HUES64 (cell line): ENCODE data around the gene TLN1.

Source experiments
- H3K27ac ChIP-seq: 2 replicates; pipeline ENCODE4 v1.7.0; 2013; ENCODE audit warnings: low read depth, low read length, inconsistent platforms
- H3K27me3 ChIP-seq: 2 replicates; pipeline ENCODE4 v1.6.1; 2013; ENCODE audit warnings: mild to moderate bottlenecking, low read length; ENCODE audit not compliant: insufficient read depth
- H3K36me3 ChIP-seq: 2 replicates; pipeline ENCODE4 v1.6.1; 2013; ENCODE audit warnings: mild to moderate bottlenecking, low read length; ENCODE audit not compliant: insufficient read depth
- H3K4me1 ChIP-seq: 2 replicates; pipeline ENCODE4 v1.6.1; 2013; ENCODE audit warnings: mild to moderate bottlenecking, low read length, moderate library complexity; ENCODE audit not compliant: insufficient read depth
- H3K4me3 ChIP-seq: 2 replicates; pipeline ENCODE4 v1.5.1; 2013; ENCODE audit warnings: mild to moderate bottlenecking, low read length, moderate library complexity
- H3K9ac ChIP-seq: 2 replicates; pipeline ENCODE4 v1.6.1; 2013; ENCODE audit warnings: mild to moderate bottlenecking, low read depth, low read length
- H3K9me3 ChIP-seq: 2 replicates; pipeline ENCODE4 v1.6.1; 2013; ENCODE audit warnings: low read depth, low read length; ENCODE audit not compliant: insufficient read depth
- whole genome bisulfite sequencing: fragments of 150-250, 120-280 bp; methylation state at CpG from one replicate; pipeline ENCODE4 v1.1.7; 2013; ENCODE audit warnings: missing lambda C conversion rate; 5-methylcytosine and 5-hydroxymethylcytosine counted together

The TLN1 gene

DNA sequence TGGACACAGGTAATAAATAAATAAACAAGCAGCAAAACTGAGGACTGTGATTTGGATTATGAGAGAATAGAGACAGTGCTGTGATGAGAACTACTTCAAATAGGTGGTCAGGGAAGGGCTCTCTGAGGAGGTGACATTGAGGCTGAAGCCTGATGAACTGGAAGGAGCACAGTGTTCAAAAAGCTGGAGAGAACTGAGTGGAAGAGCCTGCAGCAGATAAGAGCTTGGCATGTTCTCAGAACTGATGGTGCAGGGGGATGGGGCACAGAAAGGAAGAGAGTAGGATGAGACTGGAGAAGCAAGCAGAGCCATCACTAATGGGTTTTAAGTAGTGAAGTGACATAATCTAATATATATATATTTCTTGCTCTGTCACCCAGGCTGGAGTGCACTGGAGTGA, 31.1 kb downstream of the TLN1 start:
- Histone ChIP-seq H3K27me3 (no peaks in the 10 kb centered on the region), H3K27ac (no peak overlapping the region), H3K4me1 (no peaks in the 10 kb centered on the region), H3K9me3 (no peaks in the 10 kb centered on the region), H3K4me3 (no peak overlapping the region), H3K36me3 (peaks cover 95% of the 10 kb centered on the region), H3K9ac (no peak overlapping the region)

DNA sequence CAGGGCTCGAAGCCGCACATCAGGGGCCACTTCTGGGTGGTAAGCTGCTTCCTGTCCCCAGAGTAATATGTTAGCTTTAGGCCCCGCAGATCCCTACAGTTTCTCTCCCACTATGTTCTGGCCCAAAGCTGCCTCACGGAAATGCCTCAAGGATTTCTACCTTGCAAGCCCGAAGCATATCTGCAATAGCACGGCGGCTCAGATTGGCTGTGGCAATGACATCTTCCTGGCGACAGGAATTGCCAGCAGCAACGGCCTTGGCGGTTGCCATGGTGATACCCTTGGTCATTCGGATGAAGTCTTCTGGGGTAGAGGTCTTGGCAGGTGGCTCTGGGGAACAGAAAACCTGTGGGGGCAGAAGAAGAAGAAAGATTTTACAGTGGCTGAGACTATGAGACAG, 32.0 kb downstream of the TLN1 start:
- Histone ChIP-seq H3K27me3 (no peaks in the 10 kb centered on the region), H3K27ac (no peak overlapping the region), H3K4me1 (no peaks in the 10 kb centered on the region), H3K9ac (no peak overlapping the region), H3K4me3 (no peak overlapping the region), H3K9me3 (no peaks in the 10 kb centered on the region), H3K36me3 (peaks cover 90% of the 10 kb centered on the region)
- WGBS: 93% methylated on average over 11 of the region's 11 CpGs

DNA sequence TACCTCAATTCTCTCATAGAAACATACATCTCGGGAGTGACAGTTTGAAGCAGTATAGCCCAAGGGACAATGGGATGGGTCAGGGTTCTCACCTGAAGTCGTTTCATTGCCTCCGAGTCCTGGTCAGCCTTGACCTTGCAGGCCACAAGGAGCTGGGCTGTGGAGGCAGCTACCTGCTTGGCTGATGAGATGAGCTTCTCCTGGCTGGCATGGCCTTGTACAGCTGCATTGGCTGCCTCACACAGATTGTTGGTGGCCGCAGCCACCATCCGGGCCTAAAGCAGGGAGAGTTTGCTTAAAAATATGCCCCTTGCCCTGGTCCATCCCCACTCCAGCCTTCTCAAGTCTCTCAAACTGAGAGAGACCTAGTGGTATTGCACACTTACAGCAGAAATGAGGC, 33.8 kb downstream of the TLN1 start:
- H3K9me3 ChIP-seq: no peaks in the 10 kb centered on the region
- H3K9ac ChIP-seq: no peak overlapping the region
- no peak overlapping the region for H3K4me3 ChIP-seq
- H3K27me3 ChIP-seq: no peaks in the 10 kb centered on the region
- H3K4me1 ChIP-seq: no peaks in the 10 kb centered on the region
- H3K36me3 ChIP-seq: peaks cover 72% of the 10 kb centered on the region
- WGBS: 95% methylated on average over 5 of the region's 5 CpGs
- no peak overlapping the region for H3K27ac ChIP-seq

DNA sequence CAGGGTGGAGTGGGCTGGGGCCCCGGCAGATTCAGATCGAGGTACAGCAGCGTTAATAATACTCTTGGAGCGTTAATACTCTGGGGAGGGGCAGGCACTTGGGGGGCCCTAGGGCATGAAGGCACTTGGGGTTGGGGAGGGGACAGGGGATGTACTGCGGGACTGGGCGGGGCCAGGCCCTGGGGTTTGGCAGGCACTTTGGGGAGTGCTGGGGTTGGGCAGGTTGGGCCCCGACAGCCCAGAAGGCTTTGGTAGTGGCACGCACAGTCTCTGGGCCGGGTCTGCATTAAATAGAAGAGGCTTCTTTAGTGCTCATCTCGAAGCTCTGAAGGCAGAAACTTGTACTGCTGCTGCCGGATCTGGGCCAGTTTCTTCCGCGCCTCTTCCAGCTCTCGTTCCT, 34.5 kb downstream of the TLN1 start:
- no peaks in the 10 kb centered on the region for H3K9me3 ChIP-seq
- no peak overlapping the region for H3K4me3 ChIP-seq
- H3K27me3 ChIP-seq: no peaks in the 10 kb centered on the region
- WGBS: 94% methylated on average over 14 of the region's 14 CpGs
- H3K27ac ChIP-seq: no peak overlapping the region
- H3K36me3 ChIP-seq: peaks cover 66% of the 10 kb centered on the region
- no peak overlapping the region for H3K9ac ChIP-seq
- no peaks in the 10 kb centered on the region for H3K4me1 ChIP-seq

DNA sequence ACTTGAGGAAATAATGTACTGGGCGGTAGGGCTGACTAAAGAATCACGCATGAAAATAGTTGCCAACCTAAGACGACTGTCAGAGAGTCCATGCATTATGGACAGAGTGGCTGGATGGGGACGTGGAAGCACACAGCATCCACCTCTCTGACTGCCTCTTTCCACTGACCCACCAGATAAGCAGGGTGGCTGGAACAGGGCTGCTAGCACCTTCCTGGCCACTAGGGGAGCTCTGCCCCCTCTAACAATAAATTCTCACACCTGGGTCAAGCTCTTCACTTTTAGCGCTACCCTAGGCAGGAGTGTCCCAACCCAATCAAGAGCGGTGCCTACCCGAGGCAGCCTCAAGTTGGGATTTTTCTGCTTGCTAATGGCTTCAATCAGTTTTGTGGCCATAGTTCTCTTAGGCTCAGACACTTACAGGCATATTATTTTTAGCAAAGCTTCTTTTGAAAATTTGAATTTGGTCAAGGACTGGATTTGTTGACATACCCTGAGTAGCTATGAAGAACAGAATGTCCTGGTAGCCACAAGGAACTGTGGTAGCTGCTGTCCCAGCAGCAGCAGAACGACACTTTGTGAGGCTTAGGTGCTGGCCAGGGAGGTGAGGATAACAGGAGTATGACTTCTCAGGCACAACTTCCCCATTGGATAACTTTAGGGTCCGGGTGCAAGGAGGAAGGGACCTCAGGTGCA, 35.3 kb downstream of the TLN1 start:
- H3K9ac ChIP-seq: no peak overlapping the region
- H3K4me3 ChIP-seq: no peak overlapping the region
- no peaks in the 10 kb centered on the region for H3K9me3 ChIP-seq
- no peaks in the 10 kb centered on the region for H3K27me3 ChIP-seq
- WGBS: 60% methylated on average over 9 of the region's 9 CpGs
- H3K27ac ChIP-seq: no peak overlapping the region
- H3K36me3 ChIP-seq: peaks cover 59% of the 10 kb centered on the region
- H3K4me1 ChIP-seq: no peaks in the 10 kb centered on the region

DNA sequence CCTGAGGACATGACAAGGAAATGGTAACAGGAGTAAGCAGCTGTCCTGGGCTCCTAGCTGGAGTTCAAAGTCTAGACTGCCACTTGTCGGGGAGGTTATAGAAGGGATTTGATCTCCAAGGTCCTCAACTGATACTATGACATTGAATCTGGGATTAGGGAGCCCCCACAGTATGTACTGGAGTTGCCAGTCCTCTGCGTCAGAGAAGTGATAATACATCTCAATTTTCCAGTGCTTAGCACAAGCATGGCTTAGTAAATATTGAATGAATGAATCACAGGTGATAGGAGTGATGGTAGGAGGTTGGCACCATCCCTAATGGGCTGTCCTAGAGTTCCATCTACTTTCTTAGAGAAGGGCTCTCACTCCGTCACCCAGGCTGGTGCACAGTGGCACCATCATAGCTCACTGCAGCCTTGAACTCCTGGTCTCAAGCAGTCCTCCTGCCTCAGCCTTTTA, 36.0 kb downstream of the TLN1 start:
- WGBS: 97% methylated on average over 3 of the region's 3 CpGs
- Histone ChIP-seq H3K4me1 (no peaks in the 10 kb centered on the region), H3K27me3 (no peaks in the 10 kb centered on the region), H3K9me3 (no peaks in the 10 kb centered on the region), H3K9ac (no peak overlapping the region), H3K36me3 (peaks cover 52% of the 10 kb centered on the region), H3K4me3 (no peak overlapping the region), H3K27ac (no peak overlapping the region)

DNA sequence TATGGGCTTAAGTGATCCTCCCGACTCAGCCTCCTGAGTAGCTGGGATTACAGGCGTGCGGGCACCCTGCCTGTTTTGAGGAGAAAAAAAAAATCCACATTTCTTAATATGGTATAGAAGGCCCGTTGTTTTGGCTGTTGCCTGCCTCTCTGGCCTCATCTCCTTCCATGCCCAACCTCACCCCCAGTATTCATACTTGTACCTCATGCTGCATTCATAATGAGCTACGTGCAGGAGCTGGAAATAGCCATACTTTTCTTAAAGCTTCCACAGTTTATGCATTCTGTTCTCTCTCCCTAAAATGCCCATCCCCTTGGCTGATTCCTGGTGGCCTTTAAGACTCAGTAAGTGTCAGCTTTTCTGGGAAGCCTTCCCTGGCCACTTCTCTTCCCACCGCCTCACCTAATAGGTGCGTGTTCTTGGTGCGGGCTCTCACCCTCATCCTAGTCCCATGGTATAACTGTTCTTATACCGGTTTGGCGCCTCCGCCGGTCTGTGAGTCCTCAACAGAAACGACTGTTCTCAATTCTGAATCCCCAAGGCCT, 40.2 kb downstream of the TLN1 start:
- no peak overlapping the region for H3K27ac ChIP-seq
- 68% methylated on average over 11 of the region's 13 CpGs for WGBS
- H3K9me3 ChIP-seq: no peaks in the 10 kb centered on the region
- H3K4me1 ChIP-seq: peaks cover 9% of the 10 kb centered on the region
- H3K9ac ChIP-seq: no peak overlapping the region
- H3K27me3 ChIP-seq: no peaks in the 10 kb centered on the region
- peak overlapping the region; percentile 77; the same call in 1 of the 2 replicates for H3K4me3 ChIP-seq
- H3K36me3 ChIP-seq: peaks cover 24% of the 10 kb centered on the region

DNA sequence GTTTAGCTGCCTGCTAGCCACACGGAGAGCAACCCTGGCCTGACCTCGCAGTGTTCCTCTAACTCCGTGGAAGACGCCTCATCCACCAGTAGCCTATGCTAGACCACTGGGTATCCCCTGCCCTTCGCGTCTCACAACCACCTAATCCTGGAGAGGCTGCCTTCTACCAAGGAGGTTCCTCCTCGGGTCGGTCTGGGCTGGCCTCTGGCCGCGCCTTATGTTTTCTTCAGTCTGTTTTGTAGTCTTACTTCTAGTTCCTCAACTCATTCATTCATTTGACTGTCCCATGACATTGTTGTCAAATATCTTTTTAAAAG, 40.7 kb downstream of the TLN1 start:
- no peaks in the 10 kb centered on the region for H3K9me3 ChIP-seq
- peak overlapping the region; percentile 77 for H3K4me3 ChIP-seq
- peak overlapping the region; percentile 41 for H3K9ac ChIP-seq
- peaks cover 26% of the 10 kb centered on the region for H3K36me3 ChIP-seq
- 11% methylated on average over 10 of the region's 10 CpGs for WGBS
- peak overlapping the region; percentile 85; the same call in 1 of the 2 replicates for H3K27ac ChIP-seq
- peaks cover 9% of the 10 kb centered on the region for H3K4me1 ChIP-seq
- H3K27me3 ChIP-seq: no peaks in the 10 kb centered on the region

DNA sequence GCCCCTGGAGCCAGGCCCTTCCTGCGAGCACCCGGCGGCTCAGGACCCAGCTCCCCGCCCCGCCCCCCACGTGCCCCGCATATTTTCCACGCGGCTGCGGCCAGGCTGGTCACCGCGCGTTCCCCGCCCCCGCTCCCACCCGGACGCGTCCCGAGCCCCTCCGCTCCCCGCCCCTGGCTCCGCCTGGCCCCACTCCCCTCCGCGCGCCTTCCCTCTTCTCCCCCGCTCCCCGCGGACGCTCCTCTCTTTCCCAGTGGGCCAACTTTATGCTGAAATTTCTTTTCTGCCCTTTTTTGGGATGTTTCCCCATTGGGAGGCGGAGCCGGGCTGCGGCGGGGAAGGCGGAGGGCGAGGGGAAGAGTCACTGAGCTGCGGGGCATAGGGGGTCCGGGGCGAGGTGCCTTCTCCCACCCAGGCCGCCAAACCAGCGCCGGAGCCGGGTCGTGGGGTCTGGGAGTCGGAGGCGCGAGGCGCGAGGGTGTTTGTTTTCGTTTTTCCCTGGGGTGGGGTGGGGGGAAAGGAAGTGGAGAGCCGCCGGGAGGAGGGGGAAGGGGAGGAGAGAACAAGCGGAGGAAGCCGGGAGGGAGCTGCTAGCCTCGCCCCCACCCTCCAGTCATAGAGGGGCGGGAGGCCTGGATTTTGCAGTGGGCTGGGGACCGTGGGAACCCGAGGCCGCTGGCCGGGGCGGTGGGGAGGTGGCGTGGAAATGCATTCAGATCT, 41.2 kb downstream of the TLN1 start:
- Histone ChIP-seq H3K27ac (peak overlapping the region; percentile 85), H3K4me3 (peak overlapping the region; percentile 77), H3K4me1 (peaks cover 9% of the 10 kb centered on the region), H3K9me3 (no peaks in the 10 kb centered on the region), H3K27me3 (no peaks in the 10 kb centered on the region), H3K36me3 (peaks cover 25% of the 10 kb centered on the region), H3K9ac (peak overlapping the region; percentile 85)
- under 1% methylated on average over 61 of the region's 61 CpGs for WGBS

DNA sequence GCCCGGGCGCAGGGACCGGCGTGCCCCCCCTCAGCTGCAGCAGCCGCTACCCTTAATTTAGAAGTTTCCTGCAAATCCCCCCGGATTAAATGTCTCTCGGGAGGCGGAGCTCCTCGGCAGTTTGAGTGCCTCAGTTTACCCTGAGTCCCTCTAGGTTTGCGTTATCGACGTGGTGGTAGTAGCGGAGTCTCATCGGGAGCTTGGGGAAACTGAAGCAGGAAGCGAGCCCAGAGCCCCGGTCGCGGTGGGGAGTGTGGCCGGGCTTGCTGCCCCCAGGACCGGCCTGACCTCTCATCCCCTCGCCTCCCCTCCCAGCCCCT, 41.7 kb downstream of the TLN1 start:
- Histone ChIP-seq H3K4me1 (peaks cover 9% of the 10 kb centered on the region), H3K9ac (peak overlapping the region; percentile 85), H3K36me3 (peaks cover 27% of the 10 kb centered on the region), H3K27me3 (no peaks in the 10 kb centered on the region), H3K4me3 (peak overlapping the region; percentile 77), H3K27ac (peak overlapping the region; percentile 85; the same call in 1 of the 2 replicates), H3K9me3 (no peaks in the 10 kb centered on the region)
- WGBS: under 1% methylated on average over 21 of the region's 21 CpGs

DNA sequence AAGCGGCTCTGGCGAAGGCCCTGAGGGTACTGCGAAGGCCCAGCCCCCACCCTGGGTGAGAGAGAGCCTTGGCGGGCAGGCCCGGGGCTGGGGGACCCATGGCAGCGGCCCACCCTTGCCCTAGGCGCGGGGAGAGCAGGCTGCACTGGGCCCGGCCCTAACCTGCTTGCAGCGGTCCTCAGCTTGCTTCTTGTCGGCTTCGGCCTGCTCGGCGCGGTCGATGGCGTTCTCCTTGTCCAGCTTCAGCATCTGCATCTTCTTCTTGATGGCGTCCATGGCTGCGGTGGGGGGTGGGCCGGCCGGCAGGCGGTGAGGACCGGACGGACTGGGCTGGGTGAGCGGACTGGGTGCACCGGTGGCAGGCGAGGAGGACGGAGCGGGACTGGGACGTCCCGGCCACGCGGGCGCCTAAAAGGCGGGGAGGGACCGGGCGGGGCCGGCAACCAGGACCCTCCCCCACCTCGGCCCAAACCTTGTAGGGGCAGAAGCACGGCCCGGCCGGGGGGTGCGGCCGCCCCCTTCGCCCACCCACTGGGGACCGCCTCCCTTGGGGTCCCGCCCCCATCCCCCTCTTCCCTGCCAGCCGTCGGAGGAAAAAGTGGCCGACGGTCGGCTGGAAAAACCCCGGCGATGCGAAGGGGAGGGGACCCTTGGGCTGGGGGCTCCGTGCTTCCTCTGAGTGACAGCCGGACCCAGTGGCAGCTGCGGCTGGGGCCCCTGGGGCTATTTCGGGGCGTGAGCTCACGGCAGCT, 42.3 kb downstream of the TLN1 start, which contains the start of gene TPM2:
Gene TPM2, minus strand, starts transcription at position 384 of the 752 bp plus-strand sequence. Its CDS starts 108 bp downstream, at position 276.
- peaks cover 33% of the 10 kb centered on the region for H3K36me3 ChIP-seq
- H3K27ac ChIP-seq: peak within 1 kb of the TSS; percentile 85
- H3K9ac ChIP-seq: peak within 1 kb of the TSS; percentile 85
- no peaks in the 10 kb centered on the region for H3K27me3 ChIP-seq
- H3K4me3 ChIP-seq: peak within 1 kb of the TSS; percentile 77
- WGBS: under 1% methylated on average over 61 of the region's 61 CpGs
- H3K9me3 ChIP-seq: no peaks in the 10 kb centered on the region
- peaks cover 9% of the 10 kb centered on the region for H3K4me1 ChIP-seq
